ENCODE results near the gene SMYD3.

The SMYD3 gene

DNA sequence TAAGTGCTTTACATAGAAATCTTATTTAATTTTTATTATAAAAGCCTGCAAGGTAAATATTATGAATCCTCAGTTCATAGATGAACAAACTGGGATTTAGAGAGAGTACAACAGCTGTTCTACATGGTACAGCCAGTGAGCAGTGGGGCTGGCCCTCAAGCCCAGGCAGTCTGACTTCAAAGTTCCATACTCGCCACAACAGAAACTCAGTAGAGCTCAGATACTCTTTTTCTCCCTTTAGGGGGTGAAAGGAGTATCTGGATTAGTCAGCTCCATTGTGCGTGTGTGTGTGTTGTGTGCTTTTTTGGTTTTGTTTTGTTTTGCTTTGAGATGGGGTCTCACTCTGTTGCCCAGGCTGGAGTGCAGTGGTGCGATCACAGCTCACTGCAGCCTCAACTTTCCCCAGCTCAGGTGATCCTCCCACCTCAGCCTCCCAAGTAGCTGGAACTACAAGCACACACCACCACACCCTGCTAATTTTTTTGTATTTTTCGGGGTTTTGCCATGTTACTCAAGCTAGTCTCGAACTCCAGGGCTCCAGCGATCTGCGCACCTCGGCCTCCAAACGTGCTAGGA is 378.5 kb downstream of the SMYD3 start:
- Histone ChIP-seq H3K9ac (no peak overlapping the region), H3K27me3 (ENCODE audit: insufficient read depth, low read depth) (no peaks in the 10 kb centered on the region), H3K79me2 (ENCODE audit: insufficient read depth, low read depth) (no peaks in the 10 kb centered on the region), H2AFZ (ENCODE audit: low read depth) (no peak overlapping the region), H3K4me3 (IDR thresholded peaks at IDR 0.05; ENCODE audit: insufficient read depth, low read depth, low read length) (no peak overlapping the region), H3K4me2 (no peak overlapping the region), H3K27ac (no peak overlapping the region), H3K36me3 (ENCODE audit: insufficient read depth) (no peaks in the 10 kb centered on the region), H4K20me1 (ENCODE audit: insufficient read depth) (no peaks in the 10 kb centered on the region), H3K4me1 (ENCODE audit: low read depth, poor library complexity, severe bottlenecking) (no peaks in the 10 kb centered on the region)
- TF ChIP-seq, protein P1, sequence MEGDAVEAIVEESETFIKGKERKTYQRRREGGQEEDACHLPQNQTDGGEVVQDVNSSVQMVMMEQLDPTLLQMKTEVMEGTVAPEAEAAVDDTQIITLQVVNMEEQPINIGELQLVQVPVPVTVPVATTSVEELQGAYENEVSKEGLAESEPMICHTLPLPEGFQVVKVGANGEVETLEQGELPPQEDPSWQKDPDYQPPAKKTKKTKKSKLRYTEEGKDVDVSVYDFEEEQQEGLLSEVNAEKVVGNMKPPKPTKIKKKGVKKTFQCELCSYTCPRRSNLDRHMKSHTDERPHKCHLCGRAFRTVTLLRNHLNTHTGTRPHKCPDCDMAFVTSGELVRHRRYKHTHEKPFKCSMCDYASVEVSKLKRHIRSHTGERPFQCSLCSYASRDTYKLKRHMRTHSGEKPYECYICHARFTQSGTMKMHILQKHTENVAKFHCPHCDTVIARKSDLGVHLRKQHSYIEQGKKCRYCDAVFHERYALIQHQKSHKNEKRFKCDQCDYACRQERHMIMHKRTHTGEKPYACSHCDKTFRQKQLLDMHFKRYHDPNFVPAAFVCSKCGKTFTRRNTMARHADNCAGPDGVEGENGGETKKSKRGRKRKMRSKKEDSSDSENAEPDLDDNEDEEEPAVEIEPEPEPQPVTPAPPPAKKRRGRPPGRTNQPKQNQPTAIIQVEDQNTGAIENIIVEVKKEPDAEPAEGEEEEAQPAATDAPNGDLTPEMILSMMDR (conservative IDR thresholded peaks at IDR 0.05; ENCODE audit: low read depth, low read length): no peak

DNA sequence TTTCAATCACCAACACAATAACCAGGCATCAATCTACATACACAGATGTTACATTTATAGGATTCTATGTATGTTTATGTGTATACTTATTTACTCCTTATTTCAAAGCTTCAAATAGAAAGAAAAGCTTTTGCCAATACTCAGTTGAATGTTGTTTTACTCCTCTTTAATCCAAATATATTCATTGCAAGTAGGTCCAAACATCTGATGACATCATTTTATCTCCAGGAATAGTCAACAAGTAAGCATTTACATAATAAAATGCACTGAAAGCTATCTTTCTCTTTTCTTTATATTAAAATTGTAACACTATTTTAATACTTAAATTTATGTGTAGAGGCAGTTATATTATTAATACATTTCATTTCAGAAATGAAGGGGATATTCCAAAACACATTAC is 380.5 kb downstream of the SMYD3 start:
- Histone ChIP-seq H3K79me2 (ENCODE audit: insufficient read depth, low read depth) (no peaks in the 10 kb centered on the region), H4K20me1 (ENCODE audit: insufficient read depth) (no peaks in the 10 kb centered on the region), H3K9ac (no peak overlapping the region), H3K4me1 (ENCODE audit: low read depth, poor library complexity, severe bottlenecking) (no peaks in the 10 kb centered on the region), H3K36me3 (ENCODE audit: insufficient read depth) (no peaks in the 10 kb centered on the region), H3K4me2 (no peak overlapping the region), H3K27me3 (ENCODE audit: insufficient read depth, low read depth) (no peaks in the 10 kb centered on the region), H3K4me3 (IDR thresholded peaks at IDR 0.05; ENCODE audit: insufficient read depth, low read depth, low read length) (no peak overlapping the region), H2AFZ (ENCODE audit: low read depth) (no peak overlapping the region), H3K27ac (no peak overlapping the region)
- TF ChIP-seq, protein P1 (conservative IDR thresholded peaks at IDR 0.05; ENCODE audit: low read depth, low read length): no peak

DNA sequence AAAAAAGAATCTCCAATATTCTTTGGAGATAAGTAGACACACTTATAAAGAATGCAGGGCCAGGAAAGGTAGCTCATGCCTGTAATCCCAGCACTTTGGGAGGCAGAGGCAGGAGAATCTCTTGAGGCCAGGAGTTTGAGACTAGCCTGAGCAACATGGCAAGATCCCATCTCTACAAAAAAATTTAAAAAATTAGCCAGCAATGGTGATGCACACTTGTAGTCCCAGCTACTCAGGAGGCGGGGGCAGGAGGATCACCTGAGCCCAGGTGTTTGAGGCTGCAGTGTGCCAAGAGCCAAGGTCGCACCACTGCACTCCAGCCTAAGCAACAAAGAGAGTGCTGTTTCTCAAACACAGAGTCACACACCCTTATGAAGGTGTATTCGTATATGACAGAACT is 385.0 kb downstream of the SMYD3 start:
- Histone ChIP-seq H3K36me3 (ENCODE audit: insufficient read depth) (no peaks in the 10 kb centered on the region), H2AFZ (ENCODE audit: low read depth) (no peak overlapping the region), H4K20me1 (ENCODE audit: insufficient read depth) (no peaks in the 10 kb centered on the region), H3K4me1 (ENCODE audit: low read depth, poor library complexity, severe bottlenecking) (no peaks in the 10 kb centered on the region), H3K4me3 (IDR thresholded peaks at IDR 0.05; ENCODE audit: insufficient read depth, low read depth, low read length) (no peak overlapping the region), H3K27ac (no peak overlapping the region), H3K27me3 (ENCODE audit: insufficient read depth, low read depth) (no peaks in the 10 kb centered on the region), H3K9ac (no peak overlapping the region), H3K4me2 (no peak overlapping the region), H3K79me2 (ENCODE audit: insufficient read depth, low read depth) (no peaks in the 10 kb centered on the region)
- TF ChIP-seq, protein P1 (conservative IDR thresholded peaks at IDR 0.05; ENCODE audit: low read depth, low read length): no peak

DNA sequence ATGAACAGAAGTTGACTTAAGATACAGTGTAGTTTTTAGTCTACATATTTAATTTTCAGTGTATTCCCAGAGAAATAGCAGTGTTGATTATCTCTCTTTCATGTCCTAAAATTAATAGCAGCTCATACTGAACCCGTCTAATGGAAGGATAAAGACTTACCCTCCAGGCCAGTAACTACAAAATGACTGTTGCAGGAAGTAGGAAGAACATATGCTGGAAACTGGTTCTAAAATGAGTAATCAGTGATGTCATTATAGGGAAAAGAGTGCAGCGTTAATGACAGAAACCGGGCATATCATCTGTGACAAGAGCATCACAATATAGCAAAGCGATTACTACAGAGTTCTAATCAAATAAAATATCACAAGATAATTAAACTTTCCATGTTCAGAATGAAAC is 385.5 kb downstream of the SMYD3 start:
- H3K4me2 ChIP-seq: no peak overlapping the region
- no peaks in the 10 kb centered on the region for H3K4me1 ChIP-seq (ENCODE audit: low read depth, poor library complexity, severe bottlenecking)
- TF ChIP-seq, protein P1 (conservative IDR thresholded peaks at IDR 0.05; ENCODE audit: low read depth, low read length): no peak
- no peaks in the 10 kb centered on the region for H3K27me3 ChIP-seq (ENCODE audit: insufficient read depth, low read depth)
- H3K36me3 ChIP-seq (ENCODE audit: insufficient read depth): no peaks in the 10 kb centered on the region
- no peak overlapping the region for H2AFZ ChIP-seq (ENCODE audit: low read depth)
- H4K20me1 ChIP-seq (ENCODE audit: insufficient read depth): no peaks in the 10 kb centered on the region
- no peak overlapping the region for H3K4me3 ChIP-seq (IDR thresholded peaks at IDR 0.05; ENCODE audit: insufficient read depth, low read depth, low read length)
- H3K9ac ChIP-seq: no peak overlapping the region
- no peak overlapping the region for H3K27ac ChIP-seq
- H3K79me2 ChIP-seq (ENCODE audit: insufficient read depth, low read depth): no peaks in the 10 kb centered on the region
